Progenitor cell of endocrine pancreas (in vitro differentiated cells): Measurements from ENCODE around the gene PPP2R2D. TPM values are rescaled to one million over a fixed set of nuclear protein-coding genes. Genes with fewer than 3 reads are reported as not detected.

Experiments
- DNase-seq: peaks from one replicate; pipeline ENCODE4 v3.0.0; 2021; ENCODE audit warnings: low spot score; ENCODE audit not compliant: unreplicated experiment
- H3K27ac Mint-ChIP-seq: 2 replicates; pipeline ENCODE4 v1.8.0; 2021; ENCODE audit warnings: mild to moderate bottlenecking, moderate library complexity, mixed read lengths
- H3K27me3 Mint-ChIP-seq: 2 replicates; pipeline ENCODE4 v1.8.0; 2021; ENCODE audit warnings: mixed read lengths
- H3K36me3 Mint-ChIP-seq: 2 replicates; pipeline ENCODE4 v1.8.0; 2022; ENCODE audit warnings: mixed read lengths; ENCODE audit not compliant: insufficient read depth
- H3K4me1 Mint-ChIP-seq: 2 replicates; pipeline ENCODE4 v1.8.0; 2021; ENCODE audit warnings: low read depth, mixed read lengths
- H3K4me3 Mint-ChIP-seq: 2 replicates; pipeline ENCODE4 v1.8.0; 2021; ENCODE audit warnings: low read depth, mild to moderate bottlenecking, moderate library complexity, mixed read lengths
- H3K9me3 Mint-ChIP-seq: 2 replicates; pipeline ENCODE4 v1.8.0; 2021; ENCODE audit warnings: low read depth, mixed read lengths
- total RNA-seq: library from RNA; stranded (reverse); gene quantifications from 2 replicates; pipeline ENCODE4 v1.2.1, GENCODE V29; 2021
- TF ChIP-seq, protein P1 (sequence below): fragments of 200-600 bp; sonication (generic); IDR thresholded peaks from one replicate; pipeline ENCODE4 v1.5.0; 2021; ENCODE audit warnings: antibody characterized with exemption, mild to moderate bottlenecking; ENCODE audit not compliant: unreplicated experiment

The PPP2R2D gene
- total RNA-seq, 1 donor from 2014 or later, result 43.6 TPM

DNA sequence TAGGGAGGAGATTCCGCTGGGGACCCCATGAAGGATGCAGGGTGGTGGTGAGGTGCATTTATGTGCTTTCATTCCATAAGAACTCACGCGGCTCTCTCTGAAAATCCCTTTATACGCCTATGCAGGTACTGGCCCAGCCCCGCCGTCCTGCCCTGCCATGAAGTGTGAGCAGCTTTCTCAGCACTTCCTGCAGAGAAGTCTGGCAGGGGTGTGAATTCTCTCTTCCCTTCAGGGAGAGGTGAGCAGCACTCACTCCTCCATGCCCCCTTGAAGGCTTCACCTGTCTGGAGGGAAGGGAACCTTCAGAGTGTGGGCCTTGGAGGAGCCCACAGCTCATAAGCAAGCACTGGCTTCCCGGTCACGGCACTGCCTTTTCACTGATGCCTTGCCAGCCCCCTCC is 34.0 kb downstream of the PPP2R2D start:
- H3K4me3 Mint-ChIP-seq, result no peak overlapping the region
- DNase-seq, result no peak
- TF ChIP-seq, protein P1, sequence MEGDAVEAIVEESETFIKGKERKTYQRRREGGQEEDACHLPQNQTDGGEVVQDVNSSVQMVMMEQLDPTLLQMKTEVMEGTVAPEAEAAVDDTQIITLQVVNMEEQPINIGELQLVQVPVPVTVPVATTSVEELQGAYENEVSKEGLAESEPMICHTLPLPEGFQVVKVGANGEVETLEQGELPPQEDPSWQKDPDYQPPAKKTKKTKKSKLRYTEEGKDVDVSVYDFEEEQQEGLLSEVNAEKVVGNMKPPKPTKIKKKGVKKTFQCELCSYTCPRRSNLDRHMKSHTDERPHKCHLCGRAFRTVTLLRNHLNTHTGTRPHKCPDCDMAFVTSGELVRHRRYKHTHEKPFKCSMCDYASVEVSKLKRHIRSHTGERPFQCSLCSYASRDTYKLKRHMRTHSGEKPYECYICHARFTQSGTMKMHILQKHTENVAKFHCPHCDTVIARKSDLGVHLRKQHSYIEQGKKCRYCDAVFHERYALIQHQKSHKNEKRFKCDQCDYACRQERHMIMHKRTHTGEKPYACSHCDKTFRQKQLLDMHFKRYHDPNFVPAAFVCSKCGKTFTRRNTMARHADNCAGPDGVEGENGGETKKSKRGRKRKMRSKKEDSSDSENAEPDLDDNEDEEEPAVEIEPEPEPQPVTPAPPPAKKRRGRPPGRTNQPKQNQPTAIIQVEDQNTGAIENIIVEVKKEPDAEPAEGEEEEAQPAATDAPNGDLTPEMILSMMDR, result no peak
- no peaks in the 10 kb centered on the region for H3K9me3 Mint-ChIP-seq
- no peak overlapping the region for H3K27ac Mint-ChIP-seq
- H3K27me3 Mint-ChIP-seq, result no peaks in the 10 kb centered on the region
- peaks cover 8% of the 10 kb centered on the region for H3K4me1 Mint-ChIP-seq
- H3K36me3 Mint-ChIP-seq, result peaks cover 10% of the 10 kb centered on the region

DNA sequence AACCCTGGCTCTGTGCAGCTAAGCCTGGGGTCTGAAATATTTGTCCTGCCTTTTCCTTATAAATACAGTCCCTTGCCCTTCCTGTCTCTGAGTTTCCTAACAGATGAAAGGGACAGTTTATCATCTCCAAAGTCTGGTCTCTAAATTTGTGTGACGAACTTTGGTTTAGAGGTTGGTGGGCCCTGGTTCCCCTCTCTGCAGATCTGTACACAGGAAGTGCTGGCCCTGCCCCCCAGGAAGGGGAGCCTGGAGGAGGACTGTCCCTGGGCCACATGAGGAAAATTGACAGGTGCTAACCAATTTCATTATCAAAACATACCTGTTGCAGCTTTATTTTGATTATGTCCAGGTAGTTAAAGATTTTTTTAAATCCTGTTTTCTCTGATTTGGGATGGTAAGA is 34.5 kb downstream of the PPP2R2D start:
- Mint-ChIP-seq H3K36me3 (peaks cover 13% of the 10 kb centered on the region), H3K27ac (no peak overlapping the region), H3K4me1 (peaks cover 4% of the 10 kb centered on the region), H3K27me3 (no peaks in the 10 kb centered on the region), H3K9me3 (no peaks in the 10 kb centered on the region), H3K4me3 (no peak overlapping the region)
- DNase-seq, result no peak
- TF ChIP-seq, protein P1, result no peak

DNA sequence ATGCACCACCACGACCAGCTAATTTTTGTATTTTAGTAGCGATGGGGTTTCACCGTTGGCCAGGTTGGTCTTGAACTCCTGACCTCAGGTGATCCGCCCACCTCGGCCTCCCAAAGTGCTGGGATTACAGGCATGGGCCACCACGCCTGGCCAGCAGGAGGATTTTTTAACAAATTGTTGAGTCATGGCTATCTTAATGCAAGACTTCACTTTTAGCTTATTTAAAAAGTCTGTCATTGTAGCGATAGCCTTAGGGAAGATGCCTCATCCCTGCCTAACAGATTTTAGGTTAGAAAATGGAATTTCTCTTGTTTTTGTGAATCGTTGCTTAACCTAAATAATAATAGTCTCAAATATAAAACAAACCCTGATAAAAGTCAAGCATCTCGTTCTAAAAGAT is 35.5 kb downstream of the PPP2R2D start:
- Mint-ChIP-seq H3K4me1 (no peaks in the 10 kb centered on the region), H3K36me3 (peaks cover 19% of the 10 kb centered on the region), H3K27me3 (no peaks in the 10 kb centered on the region), H3K9me3 (no peaks in the 10 kb centered on the region), H3K27ac (no peak overlapping the region), H3K4me3 (no peak overlapping the region)
- TF ChIP-seq, protein P1, result no peak
- no peak for DNase-seq

DNA sequence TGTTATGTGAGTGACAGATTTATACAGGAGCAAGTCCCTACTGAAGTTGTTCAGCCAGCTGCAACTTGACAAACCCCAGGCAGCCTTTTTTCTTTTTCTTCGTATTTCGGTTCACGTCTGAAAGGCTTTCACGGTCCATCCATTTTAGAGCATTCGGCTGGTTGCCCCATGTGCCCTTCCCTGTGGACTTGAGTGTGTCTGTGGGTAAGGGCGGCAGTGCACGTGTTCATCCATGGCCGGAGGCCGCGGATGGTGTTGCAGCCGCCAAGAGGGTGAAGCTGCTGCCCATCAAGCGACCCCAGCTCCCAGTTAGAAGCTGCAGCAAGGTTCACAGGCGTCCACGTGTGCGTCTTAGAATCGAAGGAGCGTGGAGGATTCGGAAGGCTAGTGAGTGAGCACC is 35.9 kb downstream of the PPP2R2D start:
- Mint-ChIP-seq H3K36me3 (peaks cover 19% of the 10 kb centered on the region), H3K4me1 (no peaks in the 10 kb centered on the region), H3K27me3 (no peaks in the 10 kb centered on the region), H3K9me3 (no peaks in the 10 kb centered on the region), H3K4me3 (no peak overlapping the region), H3K27ac (no peak overlapping the region)
- TF ChIP-seq, protein P1, result no peak
- DNase-seq, result no peak

DNA sequence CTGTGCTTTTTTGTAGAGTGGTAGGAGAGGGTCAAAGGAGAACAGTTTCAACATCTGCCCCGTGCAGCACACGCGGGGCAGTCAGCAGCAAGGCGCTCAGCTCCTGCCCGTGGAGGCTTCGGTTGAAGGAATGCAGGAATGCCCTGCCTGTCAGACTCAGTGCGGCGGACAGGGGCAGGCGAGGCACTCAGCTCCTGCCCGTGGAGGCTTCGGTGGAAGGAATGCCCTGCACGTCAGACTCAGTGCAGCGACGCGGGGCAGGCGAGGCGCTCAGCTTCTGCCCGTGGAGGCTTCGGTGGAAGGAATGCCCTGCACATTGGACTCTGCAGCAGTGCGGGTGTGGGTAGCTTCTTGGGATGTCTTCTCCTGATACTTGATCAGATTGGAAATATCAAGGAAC is 37.0 kb downstream of the PPP2R2D start:
- peaks cover 22% of the 10 kb centered on the region for H3K36me3 Mint-ChIP-seq
- no peaks in the 10 kb centered on the region for H3K4me1 Mint-ChIP-seq
- no peak overlapping the region for H3K4me3 Mint-ChIP-seq
- TF ChIP-seq, protein P1, result no peak
- no peak for DNase-seq
- H3K27ac Mint-ChIP-seq, result no peak overlapping the region
- H3K9me3 Mint-ChIP-seq, result no peaks in the 10 kb centered on the region
- no peaks in the 10 kb centered on the region for H3K27me3 Mint-ChIP-seq
